HFF-Myc (cell line): ENCODE measurements around the gene CFAP141.

Experiments used
- DNase-seq: peaks from one replicate; pipeline ENCODE4 v3.0.0-alpha.2; 2011; ENCODE audit warnings: low read depth; ENCODE audit errors: extremely low read depth
- H3K4me3 ChIP-seq: replicated peaks from 2 replicates; pipeline ENCODE4 v1.5.1; 2011; ENCODE audit warnings: low read depth, mild to moderate bottlenecking, control low read depth, low read length
- TF ChIP-seq, protein P1 (sequence below): IDR thresholded peaks from 2 replicates; pipeline ENCODE4 v1.5.1; 2012; ENCODE audit warnings: mild to moderate bottlenecking, low read depth, low read length, control low read depth; ENCODE audit errors: missing control alignments

The CFAP141 gene

DNA sequence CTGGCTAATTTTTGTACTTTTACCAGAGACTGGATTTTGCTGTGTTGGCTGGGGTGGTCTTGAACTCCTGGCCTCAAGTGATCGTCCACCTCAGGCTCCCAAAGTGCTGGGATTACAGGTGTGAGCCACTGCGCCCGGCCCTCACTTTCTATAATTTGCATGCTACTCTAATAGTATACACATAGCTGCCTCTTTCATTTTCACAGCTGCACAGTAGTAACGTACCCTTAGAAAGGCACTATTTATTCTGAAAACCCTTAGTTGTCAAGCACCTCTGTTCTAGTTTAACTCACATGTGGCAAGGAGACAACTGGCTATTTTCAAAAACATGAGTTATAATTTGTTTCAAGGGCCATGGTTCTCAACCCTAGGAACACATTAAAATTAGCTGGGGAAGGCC is 31.5 kb downstream of the CFAP141 start:
- H3K4me3 ChIP-seq, result no peak overlapping the region
- TF ChIP-seq, protein P1, sequence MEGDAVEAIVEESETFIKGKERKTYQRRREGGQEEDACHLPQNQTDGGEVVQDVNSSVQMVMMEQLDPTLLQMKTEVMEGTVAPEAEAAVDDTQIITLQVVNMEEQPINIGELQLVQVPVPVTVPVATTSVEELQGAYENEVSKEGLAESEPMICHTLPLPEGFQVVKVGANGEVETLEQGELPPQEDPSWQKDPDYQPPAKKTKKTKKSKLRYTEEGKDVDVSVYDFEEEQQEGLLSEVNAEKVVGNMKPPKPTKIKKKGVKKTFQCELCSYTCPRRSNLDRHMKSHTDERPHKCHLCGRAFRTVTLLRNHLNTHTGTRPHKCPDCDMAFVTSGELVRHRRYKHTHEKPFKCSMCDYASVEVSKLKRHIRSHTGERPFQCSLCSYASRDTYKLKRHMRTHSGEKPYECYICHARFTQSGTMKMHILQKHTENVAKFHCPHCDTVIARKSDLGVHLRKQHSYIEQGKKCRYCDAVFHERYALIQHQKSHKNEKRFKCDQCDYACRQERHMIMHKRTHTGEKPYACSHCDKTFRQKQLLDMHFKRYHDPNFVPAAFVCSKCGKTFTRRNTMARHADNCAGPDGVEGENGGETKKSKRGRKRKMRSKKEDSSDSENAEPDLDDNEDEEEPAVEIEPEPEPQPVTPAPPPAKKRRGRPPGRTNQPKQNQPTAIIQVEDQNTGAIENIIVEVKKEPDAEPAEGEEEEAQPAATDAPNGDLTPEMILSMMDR, result no peak
- DNase-seq, result no peak

DNA sequence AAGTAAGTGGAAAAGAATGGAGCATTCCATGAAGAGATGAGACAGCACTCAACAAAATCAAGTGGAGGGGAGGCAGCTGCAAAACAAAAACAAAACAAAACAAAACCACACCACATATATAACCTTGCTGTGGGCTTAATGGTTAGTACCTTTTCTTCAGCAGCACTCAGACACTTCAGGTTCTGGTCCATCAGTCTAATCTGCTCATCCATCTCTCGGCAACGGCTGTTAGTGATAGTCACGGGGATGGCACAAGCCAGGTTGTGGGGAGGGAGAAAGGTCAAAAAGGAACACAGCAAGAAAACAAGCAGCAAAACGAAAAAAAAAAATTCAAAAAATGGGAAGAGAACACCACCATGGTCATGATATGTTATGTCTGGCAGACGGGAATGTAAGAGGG is 34.3 kb downstream of the CFAP141 start:
- no peak overlapping the region for H3K4me3 ChIP-seq
- TF ChIP-seq, protein P1, result no peak
- no peak for DNase-seq

DNA sequence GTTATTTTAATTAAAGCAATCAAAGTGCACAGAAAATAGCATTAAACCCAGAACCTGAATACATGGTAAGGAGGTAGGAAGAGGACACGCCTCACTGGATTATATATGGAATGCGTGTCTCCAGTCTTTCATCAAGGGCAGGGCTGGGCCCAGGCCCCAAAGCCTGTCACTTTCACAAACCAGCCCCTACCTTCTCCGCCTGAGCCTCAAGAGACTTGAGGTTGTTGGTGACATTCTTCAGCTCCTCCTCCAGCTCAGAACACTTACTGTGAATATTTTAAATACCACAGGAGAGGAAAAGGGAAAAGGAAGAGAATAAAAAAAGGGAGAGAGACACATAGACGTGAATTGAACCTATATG is 34.9 kb downstream of the CFAP141 start:
- no peak overlapping the region for H3K4me3 ChIP-seq
- DNase-seq, result no peak

DNA sequence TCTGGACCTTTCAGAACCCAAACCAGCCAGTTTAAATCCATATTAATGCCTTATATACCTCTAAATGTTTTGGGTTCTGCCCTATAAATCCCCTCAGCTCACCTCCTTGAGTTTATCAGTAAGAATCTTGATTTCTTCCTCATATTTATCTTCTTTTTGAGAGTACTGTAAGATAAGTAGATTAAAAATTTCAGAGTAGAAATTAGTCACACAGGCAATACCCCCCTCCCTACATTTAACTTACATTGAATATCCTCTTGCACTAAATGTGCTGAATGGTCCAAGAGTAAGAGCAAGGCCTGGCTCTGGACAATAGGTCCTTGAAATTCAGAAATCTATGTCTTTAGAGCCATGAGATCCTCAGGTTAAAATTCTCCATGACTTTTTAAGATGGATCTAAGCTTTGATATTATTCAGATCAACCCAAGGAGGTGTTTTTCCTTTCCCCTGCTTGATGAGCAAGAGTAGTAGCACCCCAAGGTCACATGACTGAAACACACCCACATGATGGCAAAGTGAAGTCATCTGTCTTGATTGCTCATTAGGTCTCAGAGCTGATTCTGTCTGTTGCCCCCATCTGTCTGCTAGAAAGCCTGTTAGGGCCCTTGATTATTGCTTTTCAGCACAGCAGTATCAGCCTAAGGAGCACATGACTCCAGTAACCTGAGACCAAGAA is 35.4 kb downstream of the CFAP141 start:
- TF ChIP-seq, protein P1, result no peak
- H3K4me3 ChIP-seq, result no peak overlapping the region
- no peak for DNase-seq

More for the DNA sequence above, 34.9 kb downstream of the CFAP141 start:
- TF ChIP-seq, protein P1, result no peak

DNA sequence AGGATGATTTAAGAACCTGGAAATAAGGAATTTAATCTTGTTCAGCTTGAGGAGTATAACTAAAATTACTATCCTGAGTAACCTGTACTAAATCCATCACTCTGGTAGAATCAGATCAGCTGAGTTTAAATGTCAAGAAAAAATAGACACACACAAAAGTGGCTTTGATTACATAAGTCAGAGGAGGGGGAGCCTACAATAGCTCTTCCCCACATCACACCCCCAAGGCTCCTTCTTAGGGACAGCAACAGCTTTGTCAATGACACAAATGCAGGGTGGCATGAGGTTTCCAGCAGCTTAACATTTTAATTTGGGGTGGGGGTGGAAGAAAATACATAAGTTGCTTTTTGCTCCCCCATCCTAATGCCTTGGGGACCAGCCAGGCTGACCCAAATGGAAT is 38.7 kb downstream of the CFAP141 start:
- no peak for DNase-seq
- H3K4me3 ChIP-seq, result no peak overlapping the region
- TF ChIP-seq, protein P1, result no peak

DNA sequence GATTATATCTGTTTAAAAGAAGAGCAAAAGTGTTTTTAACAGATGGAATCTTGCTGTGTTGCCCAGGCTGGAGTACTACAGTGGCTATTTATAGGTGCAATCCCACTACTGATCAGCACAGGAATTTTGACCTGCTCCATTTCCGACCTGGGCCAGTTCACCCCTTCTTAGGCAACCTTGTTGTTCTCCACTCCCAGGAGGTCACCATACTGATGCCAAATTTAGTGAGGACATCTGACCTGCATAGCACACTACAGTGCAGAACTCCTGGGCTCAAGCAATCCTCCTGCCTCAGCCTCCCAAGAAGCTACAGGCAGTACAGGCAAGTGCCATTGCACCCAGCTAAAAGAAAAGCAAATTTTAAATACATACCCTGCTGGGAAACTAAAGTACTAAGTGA is 39.9 kb downstream of the CFAP141 start:
- DNase-seq, result no peak
- TF ChIP-seq, protein P1, result no peak
- no peak overlapping the region for H3K4me3 ChIP-seq

DNA sequence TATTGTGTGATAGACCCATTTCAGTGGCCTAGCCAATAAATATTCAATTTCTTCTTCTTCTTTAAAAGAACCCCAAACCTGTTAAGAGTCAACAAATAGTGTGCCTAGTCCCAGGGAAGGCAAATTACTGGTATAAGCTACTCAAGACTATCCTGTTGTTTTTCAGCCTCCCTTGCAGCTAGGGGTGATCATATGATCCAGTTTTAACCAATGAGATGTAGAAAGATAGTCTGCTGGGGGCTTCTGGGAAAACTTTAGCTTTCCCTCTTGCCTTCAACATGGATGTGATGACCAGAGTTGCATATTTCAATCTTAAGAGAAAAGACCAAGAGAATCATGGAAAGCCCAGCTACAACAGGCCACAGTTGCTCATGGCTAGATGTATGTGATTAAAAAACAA is 46.6 kb downstream of the CFAP141 start:
- TF ChIP-seq, protein P1, result no peak
- H3K4me3 ChIP-seq, result no peak overlapping the region
- no peak for DNase-seq
